Kidney (tissue), 14 donors: Measurements from ENCODE around the gene KCNJ16. TPM values are rescaled to one million over a fixed set of nuclear protein-coding genes. Genes with fewer than 3 reads are reported as not detected.

Source experiments
- DNase-seq, 5 donors: peaks; one replicate each; pipeline ENCODE4 v3.0.0-alpha.2; 2013 to 2020
- FAIRE-seq: peaks from 2 replicates; lab custom pipeline; 2012; peaks lifted over from hg19 to GRCh38; lab: Jason Lieb, UNC
- H3K27ac ChIP-seq, 2 donors: one replicate each; pipeline ENCODE4 v1.7.0; 2013; ENCODE audit warnings: low read depth in 2 of 2, low read length in 2 of 2, inconsistent platforms in 1 of 2
- H3K27me3 ChIP-seq: one replicate; pipeline ENCODE4 v1.7.1; 2013; ENCODE audit warnings: low read length, inconsistent platforms; ENCODE audit not compliant: control insufficient read depth, insufficient read depth
- H3K36me3 ChIP-seq, 3 donors: one replicate each; pipeline versions ENCODE4 v1.7.0 to v1.7.1; 2013; ENCODE audit warnings: low read length in 3 of 3, control low read depth in 1 of 3, inconsistent platforms in 1 of 3; ENCODE audit not compliant: insufficient read depth in 3 of 3, control insufficient read depth in 2 of 3
- H3K4me1 ChIP-seq, 3 donors: one replicate each; pipeline versions ENCODE4 v1.7.0 to v1.7.1; 2013; ENCODE audit warnings: low read length in 3 of 3, inconsistent platforms in 1 of 3, low read depth in 1 of 3; ENCODE audit not compliant: control insufficient read depth in 2 of 3, insufficient read depth in 2 of 3
- H3K4me3 ChIP-seq, 3 donors: one replicate each; pipeline versions ENCODE4 v1.7.0 to v1.8.1; 2013; ENCODE audit warnings: low read length in 3 of 3, control low read depth in 1 of 3, inconsistent platforms in 1 of 3
- H3K9ac ChIP-seq, 3 donors: one replicate each; pipeline versions ENCODE4 v1.7.0 to v1.7.1; 2013; ENCODE audit warnings: low read length in 3 of 3, control low read depth in 1 of 3, inconsistent platforms in 1 of 3
- H3K9me3 ChIP-seq, 3 donors: one replicate each; pipeline versions ENCODE4 v1.7.0 to v1.7.1; 2013; ENCODE audit warnings: low read length in 3 of 3, control low read depth in 1 of 3, inconsistent platforms in 1 of 3; ENCODE audit not compliant: control insufficient read depth in 2 of 3, insufficient read depth in 1 of 3
- intact Hi-C: fragments of 100-400 bp; cut with DNase I; formaldehyde crosslinking; loops from one replicate; pipeline ENCODE4 v1.11.1; 2022
- polyA plus RNA-seq: library from polyadenylated mRNA; stranded (reverse); fragments of 350-450 nt; fragmentation: Illumina TruSeq; extraction: RNeasy Lipid Tissue Mini Kit (QIAGEN cat#74804); gene quantifications from one replicate; pipeline ENCODE4 v1.2.3, GENCODE V29; 2014; ENCODE audit warnings: low read depth, low replicate concordance; ENCODE audit not compliant: insufficient read depth
- total RNA-seq: library from RNA; stranded (reverse); fragmentation: NEBNext Ultra II Directional; extraction: Animal tissue kit (Norgen Biotek cat#: 25700); gene quantifications from one replicate; pipeline ENCODE4 v1.2.1, GENCODE V29; 2021
- TF ChIP-seq, protein P1 (sequence below): IDR thresholded peaks from 3 replicates; pipeline ENCODE4 v1.5.1; 2012; ENCODE audit warnings: mild to moderate bottlenecking, moderate library complexity, borderline replicate concordance; ENCODE audit not compliant: insufficient read depth; ENCODE audit errors: extremely low read depth
- donor health status: control.
- donor health status: control.
- donor health status: control.
- donor health status: control.
- donor health status: control.
- donor health status: DM: yes; HTN: yes; CAD: no.
- donor health status: Normal renal cell carcinoma (clear cell type).

Gene KCNJ16
- total and polyA plus RNA-seq, 2 donors from 2014 or later = 163 to 281 TPM

DNA sequence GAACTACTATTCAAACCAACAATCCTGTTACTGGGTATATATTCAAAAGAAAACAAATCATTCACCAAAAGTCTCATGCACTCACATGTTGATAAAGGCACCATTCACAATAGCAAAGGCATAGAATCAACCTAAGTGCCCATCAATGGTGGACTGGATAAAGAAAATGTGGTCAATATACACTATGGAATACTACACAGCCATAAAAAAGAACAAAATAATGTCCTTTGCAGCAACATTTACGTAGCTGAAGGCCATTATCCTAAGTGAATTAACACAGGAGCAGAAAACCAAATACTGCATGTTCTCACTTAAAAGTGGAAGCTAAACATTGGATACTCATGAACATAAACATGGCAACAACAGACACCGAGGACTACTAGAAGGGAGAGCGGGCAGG is 41.9 kb downstream of the KCNJ16 start:
- H3K27ac ChIP-seq = no peak overlapping the region
- no peaks in the 10 kb centered on the region for H3K27me3 ChIP-seq
- no peaks in the 10 kb centered on the region for H3K9me3 ChIP-seq
- H3K36me3 ChIP-seq = no peaks in the 10 kb centered on the region
- no peak overlapping the region for H3K4me3 ChIP-seq
- intact Hi-C loops = no loop called here
- FAIRE-seq (no peak), DNase-seq (no peak)
- H3K9ac ChIP-seq = no peak overlapping the region
- TF ChIP-seq, protein P1, sequence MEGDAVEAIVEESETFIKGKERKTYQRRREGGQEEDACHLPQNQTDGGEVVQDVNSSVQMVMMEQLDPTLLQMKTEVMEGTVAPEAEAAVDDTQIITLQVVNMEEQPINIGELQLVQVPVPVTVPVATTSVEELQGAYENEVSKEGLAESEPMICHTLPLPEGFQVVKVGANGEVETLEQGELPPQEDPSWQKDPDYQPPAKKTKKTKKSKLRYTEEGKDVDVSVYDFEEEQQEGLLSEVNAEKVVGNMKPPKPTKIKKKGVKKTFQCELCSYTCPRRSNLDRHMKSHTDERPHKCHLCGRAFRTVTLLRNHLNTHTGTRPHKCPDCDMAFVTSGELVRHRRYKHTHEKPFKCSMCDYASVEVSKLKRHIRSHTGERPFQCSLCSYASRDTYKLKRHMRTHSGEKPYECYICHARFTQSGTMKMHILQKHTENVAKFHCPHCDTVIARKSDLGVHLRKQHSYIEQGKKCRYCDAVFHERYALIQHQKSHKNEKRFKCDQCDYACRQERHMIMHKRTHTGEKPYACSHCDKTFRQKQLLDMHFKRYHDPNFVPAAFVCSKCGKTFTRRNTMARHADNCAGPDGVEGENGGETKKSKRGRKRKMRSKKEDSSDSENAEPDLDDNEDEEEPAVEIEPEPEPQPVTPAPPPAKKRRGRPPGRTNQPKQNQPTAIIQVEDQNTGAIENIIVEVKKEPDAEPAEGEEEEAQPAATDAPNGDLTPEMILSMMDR = no peak
- H3K4me1 ChIP-seq = no peaks in the 10 kb centered on the region

DNA sequence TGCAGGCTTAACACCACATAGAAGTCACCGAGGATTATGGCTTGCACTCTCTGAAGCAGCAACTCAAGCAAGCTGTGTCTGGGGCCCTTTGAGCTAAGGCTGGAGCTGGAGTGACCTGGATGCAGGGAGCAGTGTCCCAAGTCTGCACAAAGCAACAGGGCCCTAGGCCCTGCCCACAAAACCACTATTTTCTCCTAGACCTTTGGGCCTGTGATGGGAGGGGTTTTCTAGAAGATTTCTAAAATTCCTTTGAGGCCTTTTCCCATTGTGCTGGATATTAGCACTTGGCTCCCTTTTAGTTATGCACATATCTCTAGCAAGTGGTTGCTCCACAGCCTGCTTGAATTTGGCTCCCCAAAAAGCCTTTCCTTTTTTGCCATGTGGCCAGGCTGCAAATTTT is 44.5 kb downstream of the KCNJ16 start:
- Histone ChIP-seq H3K27me3 (no peaks in the 10 kb centered on the region), H3K27ac (no peak overlapping the region), H3K9ac (no peak overlapping the region), H3K36me3 (peaks cover 0 to 4% (median 0%) of the 10 kb centered on the region in 3 donors), H3K4me1 (no peaks in the 10 kb centered on the region), H3K4me3 (no peak overlapping the region), H3K9me3 (no peaks in the 10 kb centered on the region)
- DNase-seq (no peak), FAIRE-seq (no peak)
- TF ChIP-seq, protein P1 = no peak
- intact Hi-C loops = no loop called here

DNA sequence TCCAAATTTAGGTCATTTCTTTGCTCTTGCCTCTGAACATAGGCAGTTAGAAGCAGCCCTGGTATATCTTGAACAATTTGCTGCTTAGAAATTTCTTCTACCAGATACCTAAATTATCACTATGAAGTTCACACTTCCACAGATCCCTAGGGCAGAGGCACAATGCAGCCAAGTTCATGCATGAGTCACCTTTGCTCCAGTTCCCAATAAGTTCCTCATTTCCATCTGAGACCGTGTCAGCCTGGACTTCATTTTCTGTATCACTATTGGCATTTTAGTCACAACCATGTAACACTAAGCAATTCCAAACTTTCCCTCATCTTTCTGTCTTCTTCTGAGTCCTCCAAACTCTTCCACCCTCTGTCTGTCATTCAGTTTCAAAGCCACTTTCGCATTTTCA is 45.0 kb downstream of the KCNJ16 start:
- intact Hi-C loops = no loop called here
- Histone ChIP-seq H3K9me3 (no peaks in the 10 kb centered on the region), H3K27me3 (no peaks in the 10 kb centered on the region), H3K36me3 (peaks cover 0 to 4% (median 0%) of the 10 kb centered on the region in 3 donors), H3K27ac (no peak overlapping the region), H3K4me1 (no peaks in the 10 kb centered on the region), H3K4me3 (no peak overlapping the region), H3K9ac (no peak overlapping the region)
- TF ChIP-seq, protein P1 = no peak
- FAIRE-seq (no peak), DNase-seq (no peak)

DNA sequence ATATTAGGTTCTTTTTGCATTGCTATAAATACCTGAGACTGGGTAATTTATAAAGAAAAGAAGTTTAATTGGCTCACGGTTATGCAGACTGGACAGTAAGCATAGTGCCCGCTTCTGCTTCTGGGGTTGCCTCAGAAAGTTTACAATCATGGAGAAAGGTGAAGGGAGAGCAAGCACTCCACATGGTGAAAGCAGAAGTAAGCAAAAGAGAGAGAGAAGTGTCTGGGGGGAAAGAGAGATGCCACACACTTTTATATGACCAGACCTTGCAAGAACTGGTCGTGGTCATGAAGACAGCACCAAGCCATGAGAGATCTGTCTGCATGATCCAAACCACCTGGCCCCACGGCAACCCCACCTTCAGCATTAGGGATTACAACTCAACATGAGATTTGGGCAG is 45.4 kb downstream of the KCNJ16 start:
- no peak overlapping the region for H3K27ac ChIP-seq
- FAIRE-seq (no peak), DNase-seq (no peak)
- H3K9me3 ChIP-seq = no peaks in the 10 kb centered on the region
- peaks cover 0 to 4% (median 0%) of the 10 kb centered on the region in 3 donors for H3K36me3 ChIP-seq
- H3K27me3 ChIP-seq = no peaks in the 10 kb centered on the region
- TF ChIP-seq, protein P1 = no peak
- H3K4me1 ChIP-seq = no peaks in the 10 kb centered on the region
- no peak overlapping the region for H3K9ac ChIP-seq
- H3K4me3 ChIP-seq = no peak overlapping the region
- intact Hi-C loops = no loop called here
